Measurements from ENCODE around the gene ANXA1. TPM values are rescaled to one million over a fixed set of nuclear protein-coding genes. Genes with fewer than 3 reads are reported as not detected.

ANXA1 gene
- total and polyA plus RNA-seq, 7 experiments from 2014 or later, result 90.2 to 649 (median 145) TPM

- POLR2A ChIA-PET, result no interaction called here
- Histone ChIP-seq H3K36me3 (ENCODE audit: control insufficient read depth in 2 of 3, insufficient read depth in 3 of 3, low read length in 3 of 3) (no peaks in the 10 kb centered on the region), H3K9me3 (ENCODE audit: control insufficient read depth in 2 of 3, low read length in 3 of 3) (no peaks in the 10 kb centered on the region), H3K27ac (ENCODE audit: low read depth, low read length) (no peak overlapping the region), H3K27me3 (ENCODE audit: control insufficient read depth in 2 of 2, insufficient read depth in 2 of 2, low read length in 2 of 2) (peaks cover 0 to 3% of the 10 kb centered on the region in 2 donors), H3K4me3 (ENCODE audit: low read length) (no peak overlapping the region), H3K4me1 (ENCODE audit: control insufficient read depth in 2 of 2, insufficient read depth in 2 of 2, low read length in 2 of 2) (no peaks in the 10 kb centered on the region)
- peaks cover 5 to 24% (median 11%) of the 10 kb centered on the region in 5 donors for H3K27me3 Mint-ChIP-seq
- no peaks in the 10 kb centered on the region for H3K36me3 Mint-ChIP-seq
- ATAC-seq, result no peak
- H3K27ac Mint-ChIP-seq, result no peak overlapping the region
- no peak for DNase-seq
- CTCF ChIA-PET, result no interaction called here
- H3K9me3 Mint-ChIP-seq, result no peaks in the 10 kb centered on the region
- intact Hi-C loops (cut with micrococcal nuclease), result no loop called here
- no peak overlapping the region for H3K4me3 Mint-ChIP-seq
- no peaks in the 10 kb centered on the region for H3K4me1 Mint-ChIP-seq
These were observed 42.6 kb downstream of the ANXA1 start for GRCh38 chr9:73194284-73194683.

- DNase-seq (no peak), ATAC-seq (no peak)
- Histone ChIP-seq H3K36me3 (ENCODE audit: control insufficient read depth in 2 of 3, insufficient read depth in 3 of 3, low read length in 3 of 3) (no peaks in the 10 kb centered on the region), H3K27me3 (ENCODE audit: control insufficient read depth in 2 of 2, insufficient read depth in 2 of 2, low read length in 2 of 2) (peaks cover 0 to 6% of the 10 kb centered on the region in 2 donors), H3K27ac (ENCODE audit: low read depth, low read length) (no peak overlapping the region), H3K9me3 (ENCODE audit: control insufficient read depth in 2 of 3, low read length in 3 of 3) (no peaks in the 10 kb centered on the region), H3K4me1 (ENCODE audit: control insufficient read depth in 2 of 2, insufficient read depth in 2 of 2, low read length in 2 of 2) (no peaks in the 10 kb centered on the region), H3K4me3 (ENCODE audit: low read length) (no peak overlapping the region)
- Mint-ChIP-seq H3K27me3 (peaks cover 10 to 19% (median 17%) of the 10 kb centered on the region in 5 donors), H3K4me3 (no peak overlapping the region), H3K27ac (peak overlapping the region in 1 of 9 donors; percentile 4), H3K9me3 (no peaks in the 10 kb centered on the region), H3K4me1 (peaks cover 0 to 2% (median 0%) of the 10 kb centered on the region in 7 donors), H3K36me3 (no peaks in the 10 kb centered on the region)
- intact Hi-C loops (cut with micrococcal nuclease), result no loop called here
- ChIA-PET POLR2A (no interaction called here), CTCF (no interaction called here)
These were observed 47.8 kb downstream of the ANXA1 start for GRCh38 chr9:73199448-73199847.

DNA sequence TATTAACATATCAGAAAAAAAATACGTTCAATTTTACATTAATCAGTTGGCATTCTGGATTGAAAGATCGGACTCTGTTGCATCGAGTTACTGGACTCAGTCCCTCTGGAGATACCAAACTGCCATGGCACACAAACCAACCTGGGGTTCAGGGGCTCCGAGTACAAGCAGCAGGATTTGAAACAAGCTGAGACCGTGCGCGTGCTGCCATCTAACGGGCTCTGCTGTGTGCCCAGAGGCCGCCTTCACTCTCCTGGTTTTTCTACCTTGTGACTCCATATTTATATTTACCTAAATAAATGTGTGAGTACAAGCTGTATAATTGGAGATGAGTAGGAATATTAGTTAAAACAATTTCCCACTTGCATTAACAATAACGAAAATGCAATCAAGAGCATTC is 48.2 kb downstream of the ANXA1 start:
- H3K27ac ChIP-seq (ENCODE audit: low read depth, low read length), result no peak overlapping the region
- Mint-ChIP-seq H3K36me3 (no peaks in the 10 kb centered on the region), H3K9me3 (no peaks in the 10 kb centered on the region), H3K27me3 (peaks cover 10 to 19% (median 17%) of the 10 kb centered on the region in 5 donors), H3K4me1 (peaks cover 0 to 2% (median 0%) of the 10 kb centered on the region in 7 donors), H3K27ac (no peak overlapping the region), H3K4me3 (no peak overlapping the region)
- H3K27me3 ChIP-seq (ENCODE audit: control insufficient read depth in 2 of 2, insufficient read depth in 2 of 2, low read length in 2 of 2), result peaks cover 0 to 6% of the 10 kb centered on the region in 2 donors
- intact Hi-C loops (cut with micrococcal nuclease), result loop anchor here in 1 of 2 donors (2.0 to 10.0 kb wide), 2 partner anchors 1371 to 1445 kb away; no protein-coding TSS in a partner anchor
- POLR2A ChIA-PET, result no interaction called here
- H3K4me3 ChIP-seq (ENCODE audit: low read length), result no peak overlapping the region
- no peak for DNase-seq
- H3K9me3 ChIP-seq (ENCODE audit: control insufficient read depth in 2 of 3, low read length in 3 of 3), result no peaks in the 10 kb centered on the region
- no peaks in the 10 kb centered on the region for H3K36me3 ChIP-seq (ENCODE audit: control insufficient read depth in 2 of 3, insufficient read depth in 3 of 3, low read length in 3 of 3)
- no peak for ATAC-seq
- H3K4me1 ChIP-seq (ENCODE audit: control insufficient read depth in 2 of 2, insufficient read depth in 2 of 2, low read length in 2 of 2), result no peaks in the 10 kb centered on the region
- CTCF ChIA-PET, result no interaction called here

DNA sequence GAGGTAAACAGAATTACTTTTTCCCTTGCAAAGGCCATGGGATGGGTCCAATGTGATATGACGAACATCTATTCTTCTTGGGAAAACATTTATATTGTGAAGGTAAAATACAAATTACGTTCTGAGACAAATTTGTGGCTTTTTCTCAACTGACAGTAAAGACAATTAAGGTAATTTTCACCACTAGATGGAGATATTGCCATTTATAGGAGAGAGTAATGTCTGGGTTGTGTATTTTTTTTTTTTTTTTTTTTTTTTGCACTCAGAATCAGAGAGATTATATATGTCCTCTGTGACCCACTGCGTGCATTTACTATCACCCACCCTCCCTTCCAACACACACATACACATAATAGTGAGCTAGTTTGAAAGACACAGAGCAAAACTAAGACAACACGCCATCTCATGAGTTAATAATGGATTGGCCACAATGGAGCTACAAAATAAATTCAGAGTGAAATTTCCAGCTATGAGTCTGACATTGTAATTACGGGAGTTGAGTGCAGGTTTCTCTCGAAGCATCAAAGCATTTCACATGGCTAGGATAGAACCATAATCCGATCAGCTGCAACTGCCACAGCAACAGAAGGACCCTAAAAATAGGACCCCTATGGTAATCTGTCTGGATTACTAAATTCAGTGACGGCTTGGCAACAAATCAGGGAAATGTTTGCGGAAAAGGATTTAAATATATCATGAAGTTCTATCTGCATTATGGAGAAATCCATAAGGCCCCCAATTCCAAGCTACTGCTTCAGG is 49.2 kb downstream of the ANXA1 start:
- Histone ChIP-seq H3K27me3 (ENCODE audit: control insufficient read depth in 2 of 2, insufficient read depth in 2 of 2, low read length in 2 of 2) (peaks cover 0 to 6% of the 10 kb centered on the region in 2 donors), H3K36me3 (ENCODE audit: control insufficient read depth in 2 of 3, insufficient read depth in 3 of 3, low read length in 3 of 3) (no peaks in the 10 kb centered on the region), H3K4me3 (ENCODE audit: low read length) (no peak overlapping the region), H3K27ac (ENCODE audit: low read depth, low read length) (no peak overlapping the region), H3K9me3 (ENCODE audit: control insufficient read depth in 2 of 3, low read length in 3 of 3) (no peaks in the 10 kb centered on the region), H3K4me1 (ENCODE audit: control insufficient read depth in 2 of 2, insufficient read depth in 2 of 2, low read length in 2 of 2) (no peaks in the 10 kb centered on the region)
- H3K9me3 Mint-ChIP-seq, result no peaks in the 10 kb centered on the region
- H3K36me3 Mint-ChIP-seq, result no peaks in the 10 kb centered on the region
- no peak overlapping the region for H3K4me3 Mint-ChIP-seq
- H3K27me3 Mint-ChIP-seq, result peaks cover 4 to 20% (median 12%) of the 10 kb centered on the region in 5 donors
- ChIA-PET CTCF (interaction anchor here (0.6 to 1.4 kb wide), 3 partner anchors 93 to 1539 kb away, joined by 3 to 7 read pairs (median 4); no protein-coding TSS in a partner anchor), POLR2A (no interaction called here)
- intact Hi-C loops (cut with micrococcal nuclease), result loop anchor here in 1 of 2 donors (2.0 to 10.0 kb wide), 2 partner anchors 1370 to 1444 kb away; no protein-coding TSS in a partner anchor
- DNase-seq (peak in 3 of 9 donors; percentile 14 to 34 (median 17)), ATAC-seq (no peak)
- H3K27ac Mint-ChIP-seq, result no peak overlapping the region
- peaks cover 0 to 2% (median 0%) of the 10 kb centered on the region in 7 donors for H3K4me1 Mint-ChIP-seq

DNA sequence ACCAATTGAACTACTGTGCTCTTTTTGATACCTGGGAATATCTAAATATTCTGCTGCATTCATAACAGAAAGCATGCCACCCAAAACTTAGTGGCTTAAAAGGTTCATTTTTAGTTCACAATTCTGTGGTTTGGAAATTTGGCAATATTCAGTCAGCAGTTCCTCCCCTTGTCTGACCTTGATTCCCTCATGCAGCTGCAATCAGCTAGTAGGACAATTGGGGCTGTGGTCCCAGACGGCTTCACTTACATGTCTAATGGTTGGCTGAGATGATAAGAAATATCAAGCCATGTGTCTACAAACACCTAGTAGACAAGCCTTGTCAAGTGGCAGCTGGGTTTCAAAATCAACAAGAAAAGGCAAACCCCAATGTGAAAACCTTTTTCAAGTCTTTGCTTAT is 51.3 kb downstream of the ANXA1 start:
- POLR2A ChIA-PET, result no interaction called here
- no peaks in the 10 kb centered on the region for H3K9me3 Mint-ChIP-seq
- Histone ChIP-seq H3K27ac (ENCODE audit: low read depth, low read length) (no peak overlapping the region), H3K36me3 (ENCODE audit: control insufficient read depth in 2 of 3, insufficient read depth in 3 of 3, low read length in 3 of 3) (no peaks in the 10 kb centered on the region), H3K4me1 (ENCODE audit: control insufficient read depth in 2 of 2, insufficient read depth in 2 of 2, low read length in 2 of 2) (no peaks in the 10 kb centered on the region), H3K27me3 (ENCODE audit: control insufficient read depth in 2 of 2, insufficient read depth in 2 of 2, low read length in 2 of 2) (peaks cover 0 to 6% of the 10 kb centered on the region in 2 donors), H3K9me3 (ENCODE audit: control insufficient read depth in 2 of 3, low read length in 3 of 3) (no peaks in the 10 kb centered on the region), H3K4me3 (ENCODE audit: low read length) (no peak overlapping the region)
- intact Hi-C loops (cut with micrococcal nuclease), result loop anchor here in 1 of 2 donors (10.0 kb wide), 1 partner anchor 1442 kb away; no protein-coding TSS in a partner anchor
- H3K27me3 Mint-ChIP-seq, result peaks cover 5 to 19% (median 10%) of the 10 kb centered on the region in 5 donors
- H3K4me1 Mint-ChIP-seq, result peaks cover 0 to 2% (median 0%) of the 10 kb centered on the region in 7 donors
- no peak overlapping the region for H3K27ac Mint-ChIP-seq
- CTCF ChIA-PET, result no interaction called here
- peak; percentile 51 for ATAC-seq
- no peak for DNase-seq
- no peak overlapping the region for H3K4me3 Mint-ChIP-seq
- H3K36me3 Mint-ChIP-seq, result no peaks in the 10 kb centered on the region

- ChIA-PET CTCF (no interaction called here), POLR2A (interaction anchor here (0.6 kb wide), 1 partner anchor 773 kb away, joined by 3 read pairs; no protein-coding TSS in a partner anchor)
- H3K9me3 ChIP-seq (ENCODE audit: control insufficient read depth in 2 of 3, low read length in 3 of 3), result no peaks in the 10 kb centered on the region
- Mint-ChIP-seq H3K27me3 (peaks cover 0 to 24% (median 7%) of the 10 kb centered on the region in 5 donors), H3K36me3 (no peaks in the 10 kb centered on the region), H3K9me3 (no peaks in the 10 kb centered on the region), H3K27ac (no peak overlapping the region), H3K4me3 (no peak overlapping the region), H3K4me1 (peaks cover 0 to 2% (median 0%) of the 10 kb centered on the region in 7 donors)
- ATAC-seq, result no peak
- intact Hi-C loops (cut with micrococcal nuclease), result loop anchor here in 1 of 2 donors (10.0 kb wide), 1 partner anchor 1440 kb away; no protein-coding TSS in a partner anchor
- no peak overlapping the region for H3K27ac ChIP-seq (ENCODE audit: low read depth, low read length)
- H3K27me3 ChIP-seq (ENCODE audit: control insufficient read depth in 2 of 2, insufficient read depth in 2 of 2, low read length in 2 of 2), result no peaks in the 10 kb centered on the region
- no peaks in the 10 kb centered on the region for H3K36me3 ChIP-seq (ENCODE audit: control insufficient read depth in 2 of 3, insufficient read depth in 3 of 3, low read length in 3 of 3)
- no peak for DNase-seq
- no peak overlapping the region for H3K4me3 ChIP-seq (ENCODE audit: low read length)
- no peaks in the 10 kb centered on the region for H3K4me1 ChIP-seq (ENCODE audit: control insufficient read depth in 2 of 2, insufficient read depth in 2 of 2, low read length in 2 of 2)
These were observed 53.3 kb downstream of the ANXA1 start for GRCh38 chr9:73204936-73205335.
